Mammary epithelial cell (primary cell): ENCODE results near the gene DOK3.

ENCODE experiments used
- EZH2 ChIP-seq: IDR thresholded peaks from 2 replicates; pipeline ENCODE4 v1.6.1; 2012; ENCODE audit warnings: low read length, inconsistent platforms, borderline replicate concordance
- TF ChIP-seq, protein P1 (sequence below), 2 donors: IDR thresholded peaks in 1 of 2; conservative IDR thresholded peaks in 1 of 2; 2 replicates each; pipeline ENCODE4 v1.5.1; 2011 to 2012; ENCODE audit warnings: inconsistent platforms in 2 of 2, low read length in 2 of 2, mild to moderate bottlenecking in 2 of 2, control low read depth in 1 of 2, low read depth in 1 of 2; ENCODE audit not compliant: insufficient read depth in 1 of 2; ENCODE audit errors: extremely low read depth in 1 of 2

DNA sequence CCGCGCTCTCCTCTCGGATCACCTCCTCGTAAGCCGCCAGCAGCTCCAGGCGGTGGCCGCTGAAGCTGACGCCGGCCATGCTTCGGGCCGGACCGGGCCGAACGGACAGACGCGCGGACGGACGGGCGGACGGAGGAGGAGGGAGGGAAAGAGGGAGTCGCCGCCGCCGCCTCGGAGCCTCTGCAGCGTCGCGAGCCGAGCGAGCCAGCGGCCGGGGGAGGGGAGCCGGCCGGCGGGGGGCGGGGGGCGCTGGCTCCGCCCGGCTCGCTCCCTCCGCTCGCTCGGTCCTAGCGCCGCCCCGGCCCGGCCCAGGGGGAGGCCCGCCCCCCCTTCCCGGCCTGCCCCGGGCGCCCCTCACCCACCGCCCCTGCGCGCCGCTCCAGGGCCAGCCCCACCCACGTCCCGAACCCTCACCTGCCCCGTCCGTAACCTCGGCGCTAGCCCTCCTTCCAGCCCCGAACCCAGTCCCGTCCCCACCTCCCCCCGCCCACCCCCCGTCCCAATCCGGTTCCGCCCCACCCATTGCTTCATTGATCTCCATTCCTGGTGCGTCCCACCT, 36.1 kb downstream of the DOK3 start, which contains the start of gene DBN1:
- TF ChIP-seq, protein P1, sequence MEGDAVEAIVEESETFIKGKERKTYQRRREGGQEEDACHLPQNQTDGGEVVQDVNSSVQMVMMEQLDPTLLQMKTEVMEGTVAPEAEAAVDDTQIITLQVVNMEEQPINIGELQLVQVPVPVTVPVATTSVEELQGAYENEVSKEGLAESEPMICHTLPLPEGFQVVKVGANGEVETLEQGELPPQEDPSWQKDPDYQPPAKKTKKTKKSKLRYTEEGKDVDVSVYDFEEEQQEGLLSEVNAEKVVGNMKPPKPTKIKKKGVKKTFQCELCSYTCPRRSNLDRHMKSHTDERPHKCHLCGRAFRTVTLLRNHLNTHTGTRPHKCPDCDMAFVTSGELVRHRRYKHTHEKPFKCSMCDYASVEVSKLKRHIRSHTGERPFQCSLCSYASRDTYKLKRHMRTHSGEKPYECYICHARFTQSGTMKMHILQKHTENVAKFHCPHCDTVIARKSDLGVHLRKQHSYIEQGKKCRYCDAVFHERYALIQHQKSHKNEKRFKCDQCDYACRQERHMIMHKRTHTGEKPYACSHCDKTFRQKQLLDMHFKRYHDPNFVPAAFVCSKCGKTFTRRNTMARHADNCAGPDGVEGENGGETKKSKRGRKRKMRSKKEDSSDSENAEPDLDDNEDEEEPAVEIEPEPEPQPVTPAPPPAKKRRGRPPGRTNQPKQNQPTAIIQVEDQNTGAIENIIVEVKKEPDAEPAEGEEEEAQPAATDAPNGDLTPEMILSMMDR (conservative IDR thresholded peaks at IDR 0.05 in 1 of 2, IDR thresholded peaks at IDR 0.05 in 1 of 2; ENCODE audit: extremely low read depth in 1 of 2, insufficient read depth in 1 of 2, low read depth in 1 of 2, low read length in 2 of 2), result no peak
- no peak for TF ChIP-seq EZH2
